Osteocyte (in vitro differentiated cells): Measurements from ENCODE around the gene FTCDNL1. TPM values are rescaled to one million over a fixed set of nuclear protein-coding genes. Genes with fewer than 3 reads are reported as not detected.

ENCODE experiments used
- DNase-seq: peaks from one replicate; pipeline ENCODE4 v3.0.0; 2021; ENCODE audit warnings: mixed read lengths; ENCODE audit not compliant: unreplicated experiment; ENCODE audit errors: extremely low spot score
- H3K27ac Mint-ChIP-seq: one replicate; pipeline ENCODE4 v1.8.0; 2021; ENCODE audit warnings: mild to moderate bottlenecking, mixed read lengths; ENCODE audit not compliant: unreplicated experiment
- H3K27me3 Mint-ChIP-seq: one replicate; pipeline ENCODE4 v1.8.0; 2021; ENCODE audit warnings: mixed read lengths; ENCODE audit not compliant: unreplicated experiment
- H3K36me3 Mint-ChIP-seq: one replicate; pipeline ENCODE4 v1.8.0; 2021; ENCODE audit warnings: mixed read lengths; ENCODE audit not compliant: unreplicated experiment
- H3K4me1 Mint-ChIP-seq: one replicate; pipeline ENCODE4 v1.8.0; 2021; ENCODE audit warnings: mixed read lengths; ENCODE audit not compliant: unreplicated experiment
- H3K4me3 Mint-ChIP-seq: one replicate; pipeline ENCODE4 v1.8.0; 2021; ENCODE audit warnings: mild to moderate bottlenecking, moderate library complexity, mixed read lengths; ENCODE audit not compliant: unreplicated experiment
- H3K9me3 Mint-ChIP-seq: one replicate; pipeline ENCODE4 v1.8.0; 2021; ENCODE audit warnings: mixed read lengths; ENCODE audit not compliant: unreplicated experiment
- CTCF ChIP-seq: fragments of 200-600 bp; sonication (generic); IDR thresholded peaks from 2 replicates; pipeline ENCODE4 v1.5.0; 2021; ENCODE audit warnings: antibody characterized with exemption, mild to moderate bottlenecking, moderate library complexity
- total RNA-seq: library from RNA; stranded (reverse); gene quantifications from 2 replicates; pipeline ENCODE4 v1.2.1, GENCODE V29; 2021

Gene FTCDNL1
- total RNA-seq, 1 donor from 2014 or later, result not detected

DNA sequence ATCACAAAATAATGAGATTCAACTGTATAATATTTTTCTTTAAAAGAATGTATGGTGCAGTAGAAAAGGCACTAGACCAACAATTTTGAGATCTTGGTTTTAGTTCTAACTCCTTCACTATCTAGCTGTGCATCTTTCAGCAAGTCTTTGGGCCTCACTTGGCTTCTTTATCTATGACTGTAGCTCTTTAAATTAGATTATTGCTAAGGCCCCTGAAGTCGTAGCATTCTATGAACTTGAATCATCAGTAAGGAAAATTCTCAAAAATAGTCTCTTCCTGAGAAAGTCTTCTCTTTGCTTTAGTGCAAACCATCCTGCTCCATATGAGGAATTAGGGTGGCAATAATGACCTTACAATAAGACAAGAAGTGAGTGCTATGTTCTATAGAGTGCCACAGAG is 140.4 kb downstream of the FTCDNL1 start:
- Mint-ChIP-seq H3K27me3 (peaks cover 3% of the 10 kb centered on the region), H3K4me3 (no peak overlapping the region), H3K27ac (no peak overlapping the region), H3K9me3 (peaks cover 15% of the 10 kb centered on the region), H3K36me3 (no peaks in the 10 kb centered on the region), H3K4me1 (no peaks in the 10 kb centered on the region)
- no peak for DNase-seq
- no peak for TF ChIP-seq CTCF

Other genes starting within 250 kb of the FTCDNL1 start
- 8.8 and 9.3 TPM in 2 replicates for gene C2orf69, start 60.1 kb upstream of the FTCDNL1 start, total RNA-seq
- 7.4 and 7.9 TPM in 2 replicates for gene TYW5, start 104.3 kb upstream of the FTCDNL1 start, total RNA-seq
- gene MAIP1, start 104.4 kb upstream of the FTCDNL1 start, total RNA-seq, result 12.0 and 13.8 TPM in 2 replicates